G401.6 (cell line): Measurements from ENCODE around the gene PITPNC1.
"Not testable (repeated sequence)": the region's sequence is repeated elsewhere in the genome, so short reads cannot be mapped to it uniquely, and the experiment has no call there.

Experiments used
- FAIRE-seq: peaks from 2 replicates; lab custom pipeline; 2012; peaks lifted over from hg19 to GRCh38; lab: Jason Lieb, UNC

Gene PITPNC1

DNA sequence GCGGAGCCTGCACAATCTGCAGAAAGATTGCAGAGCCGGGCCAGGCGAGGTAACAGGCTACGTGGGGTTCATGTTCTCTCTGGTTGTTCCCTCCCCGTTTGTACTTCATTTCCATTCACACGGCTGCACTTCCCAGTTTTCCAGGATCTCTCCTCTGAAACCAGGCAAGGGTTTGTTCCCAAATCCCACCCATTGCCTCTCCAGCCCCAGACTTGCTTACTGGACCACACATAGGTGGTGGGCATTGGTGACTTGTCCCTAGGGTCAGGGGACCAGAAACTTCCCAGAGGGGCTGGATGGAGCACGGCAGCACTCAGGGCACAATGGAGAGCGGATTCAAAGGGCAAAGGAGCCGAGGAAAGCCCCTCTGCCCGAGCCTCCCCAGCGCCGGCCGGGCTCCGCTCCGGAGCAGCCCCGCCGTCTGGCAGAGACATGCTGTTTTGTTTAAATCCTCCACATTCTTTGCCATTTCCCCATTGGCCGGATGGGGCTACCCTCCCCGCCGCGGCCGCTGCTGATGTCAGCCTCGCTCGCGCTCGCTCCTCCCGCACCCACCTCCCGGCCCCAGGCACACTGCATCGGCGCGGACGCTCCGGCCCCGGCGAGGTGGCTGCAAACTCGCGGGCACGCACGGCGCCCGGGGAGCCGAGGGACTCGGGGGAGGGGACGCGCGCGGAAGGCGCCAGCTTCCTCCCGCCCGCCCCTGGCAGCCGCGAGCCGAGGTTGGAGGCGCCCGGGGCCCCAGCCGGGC is at the start of gene PITPNC1:
TSS of gene PITPNC1 (plus strand) at position 545 of the 751 bp plus-strand sequence.
- FAIRE-seq: peak; percentile 56

DNA sequence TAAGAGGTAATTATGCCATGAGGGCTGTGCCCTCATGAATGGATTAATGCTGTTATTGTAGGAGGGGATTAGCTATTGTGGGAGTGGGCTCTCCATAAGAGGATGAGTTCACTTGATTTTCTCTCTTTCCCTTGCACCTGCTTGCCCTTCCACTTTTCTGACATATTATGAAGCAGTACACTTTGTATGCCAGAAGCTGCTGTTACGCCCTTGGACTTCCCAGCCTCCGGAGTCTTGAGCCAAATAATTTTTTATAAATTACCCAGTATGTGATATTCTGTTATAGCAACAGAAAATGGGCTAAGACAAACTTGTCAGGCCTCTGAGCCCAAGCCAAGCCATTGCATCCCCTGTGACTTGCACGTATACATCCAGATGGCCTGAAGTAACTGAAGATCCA is 49.1 kb upstream of the PITPNC1 start:
- FAIRE-seq: no peak

DNA sequence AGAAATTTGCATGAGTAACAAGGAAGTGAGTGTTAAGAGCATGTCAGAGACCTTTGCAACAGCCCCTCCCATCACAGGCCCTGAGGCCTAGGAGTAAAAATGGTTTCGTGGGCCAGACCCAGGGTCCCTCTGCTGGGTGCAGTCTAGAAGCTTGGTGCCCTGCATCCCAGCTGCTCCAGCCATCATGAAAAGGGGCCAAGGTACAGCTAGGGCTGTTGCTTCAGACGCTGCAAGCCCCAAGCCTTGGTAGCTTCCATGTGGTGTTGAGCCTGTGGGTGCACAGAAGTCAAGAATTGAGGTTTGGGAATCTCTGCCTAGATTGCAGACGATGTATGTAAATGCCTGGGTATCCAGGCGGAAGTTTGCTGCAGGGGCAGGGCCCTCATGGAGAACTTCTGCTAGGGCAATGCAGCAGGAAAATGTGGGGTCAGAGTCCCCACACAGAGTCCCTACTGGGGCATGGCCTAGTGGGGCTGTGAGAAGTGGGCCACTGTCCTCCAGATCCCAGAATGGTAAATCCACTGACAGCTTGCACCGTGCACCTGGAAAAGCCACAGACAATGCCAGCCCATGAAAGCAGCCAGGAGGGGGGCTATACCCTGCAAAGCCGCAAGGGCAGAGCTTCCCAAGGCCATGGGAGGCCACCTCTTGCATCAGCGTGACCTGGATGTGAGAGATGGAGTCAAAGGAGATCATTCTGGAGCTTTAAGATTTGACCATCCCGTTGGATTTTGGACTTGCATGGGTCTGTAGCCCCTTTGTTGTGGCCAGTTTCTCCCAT is 45.5 kb upstream of the PITPNC1 start:
- not testable (repeated sequence) for FAIRE-seq

DNA sequence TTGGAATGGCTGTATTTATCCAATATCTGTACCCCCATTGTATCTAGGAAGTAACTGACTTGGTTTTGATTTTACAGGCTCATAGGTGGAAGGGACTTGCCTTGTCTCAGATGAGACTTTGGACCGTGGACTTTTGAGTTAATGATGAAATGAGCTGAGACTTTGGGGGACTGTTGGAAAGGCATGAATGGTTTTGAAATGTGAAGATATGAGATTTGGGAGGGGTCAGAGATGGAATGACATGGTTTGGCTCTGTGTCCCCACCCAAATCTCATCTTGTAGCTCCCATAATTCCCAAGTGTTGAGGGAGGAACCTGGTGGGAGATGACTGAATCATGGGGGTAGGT is 44.9 kb upstream of the PITPNC1 start:
- FAIRE-seq: not testable (repeated sequence)

DNA sequence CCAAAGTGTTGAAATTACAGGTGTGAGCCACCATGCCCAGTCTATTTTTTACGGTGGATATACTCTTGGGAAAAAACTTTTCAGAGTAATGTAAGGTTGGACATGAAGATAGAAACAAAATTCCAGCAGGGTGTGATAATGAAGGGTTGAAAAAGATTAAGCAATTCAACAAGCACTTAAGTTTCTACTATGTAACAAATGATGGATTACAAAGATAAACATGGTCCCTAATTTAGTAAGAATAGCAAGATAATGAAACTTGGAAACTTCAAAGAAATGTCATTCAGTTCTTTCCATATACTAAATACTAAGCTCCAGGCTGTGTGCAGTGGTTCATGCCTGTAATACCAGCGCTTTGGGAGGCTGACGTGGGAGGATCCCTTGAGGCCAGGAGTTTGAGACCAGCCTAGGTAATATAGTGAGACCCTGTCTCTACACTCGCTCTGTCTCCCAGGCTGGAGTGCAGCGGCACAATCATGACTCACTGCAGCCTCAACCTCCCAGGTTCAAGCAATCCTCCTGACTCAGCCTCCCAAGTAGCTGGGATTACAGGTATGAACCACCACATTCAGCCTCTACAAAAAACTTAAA is 41.7 kb upstream of the PITPNC1 start:
- FAIRE-seq: no peak

DNA sequence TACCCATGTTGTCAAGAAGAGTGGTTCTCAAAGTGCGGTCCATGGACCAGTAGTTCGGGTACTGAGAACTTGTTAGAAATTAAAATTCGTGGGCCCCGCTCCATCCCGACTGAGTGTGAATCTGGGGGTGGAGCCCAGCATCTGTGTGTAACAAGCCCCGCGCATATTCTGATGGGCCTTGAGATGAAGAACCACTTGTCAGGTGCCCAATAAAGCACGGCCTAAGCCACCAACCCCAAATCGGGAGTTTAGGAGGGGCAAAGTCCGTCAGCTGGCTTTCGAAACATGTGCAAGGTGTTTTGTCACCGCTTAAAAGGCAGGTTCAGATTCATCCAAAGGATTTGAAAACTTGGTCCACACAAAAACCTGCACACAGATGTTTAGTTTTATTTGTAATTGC is 40.2 kb upstream of the PITPNC1 start:
- FAIRE-seq: no peak

DNA sequence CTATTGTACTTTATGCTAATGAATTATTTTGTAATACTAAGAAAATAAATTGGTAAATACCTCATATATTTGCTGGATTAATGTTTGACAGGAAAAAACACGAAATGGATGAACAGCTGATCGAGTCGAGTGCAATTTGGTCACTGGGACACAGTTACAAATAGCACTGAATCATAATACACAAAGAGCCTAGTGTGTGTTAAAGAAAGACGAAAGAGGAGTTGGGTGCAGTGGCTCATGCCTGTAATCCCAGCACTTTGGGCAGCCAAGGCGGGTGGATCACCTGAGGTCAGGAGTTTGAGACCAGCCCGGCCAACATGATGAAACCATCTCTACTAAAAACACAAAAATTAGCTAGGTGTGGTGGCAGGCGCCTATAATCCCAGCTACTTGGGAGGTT is 38.7 kb upstream of the PITPNC1 start:
- FAIRE-seq: not testable (repeated sequence)

DNA sequence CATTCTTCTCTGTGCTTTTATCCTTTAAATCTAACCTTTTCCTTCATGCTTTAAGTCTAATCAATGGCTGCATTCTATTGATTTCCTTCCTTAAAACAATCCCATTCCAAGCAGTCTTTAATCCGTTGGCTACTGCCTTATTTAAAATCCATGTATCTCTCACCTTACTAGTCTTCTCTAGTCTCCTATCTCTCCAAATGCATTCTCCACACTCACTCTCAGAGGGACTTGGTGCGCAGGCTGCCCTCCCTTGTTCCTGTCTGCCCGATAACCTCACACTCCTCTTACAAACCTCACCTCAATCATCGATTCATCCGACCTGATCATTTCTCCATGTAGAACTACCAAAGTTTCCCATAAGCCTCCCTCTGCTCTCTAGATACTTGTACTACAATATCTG is 33.8 kb upstream of the PITPNC1 start:
- no peak for FAIRE-seq

DNA sequence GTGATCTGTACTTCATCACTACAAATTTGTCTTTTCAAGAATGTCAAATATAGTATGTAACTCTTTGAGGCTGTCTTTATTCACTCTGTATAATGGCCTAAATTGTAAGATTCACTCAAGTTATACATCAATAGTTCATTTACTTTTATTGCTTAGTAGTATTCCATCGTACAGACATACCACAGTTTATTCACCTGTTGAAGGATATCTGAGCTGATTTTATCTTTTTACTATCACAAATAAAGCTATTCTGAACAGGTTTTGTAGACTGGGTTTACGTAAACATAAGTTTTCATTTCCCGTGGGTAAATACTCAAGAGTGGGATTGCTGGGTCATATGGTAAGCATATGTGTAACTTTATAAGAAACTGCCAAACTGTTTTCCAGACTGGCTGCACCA is 29.3 kb upstream of the PITPNC1 start:
- no peak for FAIRE-seq

DNA sequence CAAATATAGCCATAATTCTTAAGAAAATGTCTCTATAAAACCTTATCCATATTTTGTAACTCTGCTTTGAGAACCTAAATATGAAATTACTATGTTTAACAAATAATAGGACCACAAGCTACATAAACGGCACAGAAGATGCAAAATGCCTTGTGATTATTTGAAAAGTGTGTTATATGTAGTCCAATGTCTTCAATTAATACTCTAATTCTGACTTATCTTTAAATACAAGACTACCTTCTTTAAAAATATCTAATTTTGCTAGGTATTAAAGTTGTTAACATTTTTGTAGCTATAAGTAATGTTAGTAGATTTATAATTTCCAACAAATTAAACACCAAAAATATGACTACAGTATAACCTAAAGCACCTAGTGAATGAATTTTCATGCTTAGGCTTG is 27.7 kb upstream of the PITPNC1 start:
- FAIRE-seq: no peak

DNA sequence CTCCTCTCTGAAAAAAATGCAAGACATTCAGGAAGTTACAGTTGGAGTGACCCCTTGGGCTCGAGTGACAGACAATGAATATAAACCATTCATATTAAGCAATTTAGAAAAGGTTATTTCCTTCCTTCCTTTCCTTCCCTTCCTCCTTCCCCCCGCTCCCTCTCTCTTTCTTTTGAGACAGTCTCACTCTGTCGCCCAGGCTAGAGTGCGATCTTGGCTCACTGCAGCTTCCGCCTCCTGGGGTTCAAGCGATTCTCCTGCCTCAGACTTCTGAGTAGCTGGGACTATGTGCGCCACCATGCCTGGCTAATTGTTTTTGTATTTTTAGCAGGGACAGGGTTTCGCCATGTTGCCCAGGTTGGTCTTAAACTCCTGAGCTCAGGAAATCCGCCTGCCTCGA is 23.9 kb upstream of the PITPNC1 start:
- FAIRE-seq: no peak

DNA sequence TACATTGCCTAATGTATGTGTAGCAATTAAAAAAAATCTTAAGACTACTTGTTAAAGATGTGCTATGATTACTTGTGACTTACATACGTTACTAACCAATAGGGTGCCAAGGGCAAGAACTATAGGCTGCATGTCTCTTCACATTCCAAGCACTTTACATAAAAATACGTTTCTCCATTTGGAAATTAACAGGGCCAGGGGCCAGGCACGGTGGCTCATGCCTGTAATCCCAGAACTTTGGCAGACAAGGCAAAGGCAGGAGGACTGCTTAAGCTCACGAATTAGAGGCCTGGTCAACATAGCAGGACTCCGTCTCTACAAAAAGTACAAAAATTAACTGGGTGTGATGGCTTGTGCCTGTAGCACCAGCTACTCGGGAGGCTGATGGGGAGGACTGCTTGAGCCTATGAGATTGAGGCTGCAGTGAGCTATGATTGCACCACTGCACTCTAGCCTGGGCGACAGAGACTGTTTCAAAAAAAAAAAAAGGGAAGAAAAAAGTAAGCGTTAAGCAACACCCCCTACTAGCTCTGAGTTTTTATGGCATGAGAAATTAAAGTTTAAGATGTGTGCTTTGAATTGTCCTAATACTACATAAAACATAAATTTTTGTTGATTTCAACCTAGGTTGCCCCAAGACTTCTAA is 23.0 kb upstream of the PITPNC1 start:
- no peak for FAIRE-seq

DNA sequence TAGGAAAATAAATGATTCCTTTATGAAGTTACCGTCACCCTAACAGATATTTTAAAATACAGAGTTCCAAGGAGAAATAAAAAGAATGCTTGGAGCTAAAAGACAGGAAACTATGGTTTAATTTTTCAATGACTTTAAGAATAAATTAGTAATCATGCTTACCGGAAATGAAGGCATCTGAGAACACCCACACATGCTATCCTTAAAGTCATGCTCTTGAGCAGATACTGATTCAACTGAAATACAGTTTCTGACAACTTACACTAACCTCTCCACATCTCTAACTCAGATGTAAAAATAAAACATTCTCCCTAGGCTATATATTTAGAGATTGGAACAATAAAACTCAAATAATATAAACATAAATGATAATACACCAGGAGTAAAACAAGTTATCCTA is 18.5 kb upstream of the PITPNC1 start:
- FAIRE-seq: no peak

DNA sequence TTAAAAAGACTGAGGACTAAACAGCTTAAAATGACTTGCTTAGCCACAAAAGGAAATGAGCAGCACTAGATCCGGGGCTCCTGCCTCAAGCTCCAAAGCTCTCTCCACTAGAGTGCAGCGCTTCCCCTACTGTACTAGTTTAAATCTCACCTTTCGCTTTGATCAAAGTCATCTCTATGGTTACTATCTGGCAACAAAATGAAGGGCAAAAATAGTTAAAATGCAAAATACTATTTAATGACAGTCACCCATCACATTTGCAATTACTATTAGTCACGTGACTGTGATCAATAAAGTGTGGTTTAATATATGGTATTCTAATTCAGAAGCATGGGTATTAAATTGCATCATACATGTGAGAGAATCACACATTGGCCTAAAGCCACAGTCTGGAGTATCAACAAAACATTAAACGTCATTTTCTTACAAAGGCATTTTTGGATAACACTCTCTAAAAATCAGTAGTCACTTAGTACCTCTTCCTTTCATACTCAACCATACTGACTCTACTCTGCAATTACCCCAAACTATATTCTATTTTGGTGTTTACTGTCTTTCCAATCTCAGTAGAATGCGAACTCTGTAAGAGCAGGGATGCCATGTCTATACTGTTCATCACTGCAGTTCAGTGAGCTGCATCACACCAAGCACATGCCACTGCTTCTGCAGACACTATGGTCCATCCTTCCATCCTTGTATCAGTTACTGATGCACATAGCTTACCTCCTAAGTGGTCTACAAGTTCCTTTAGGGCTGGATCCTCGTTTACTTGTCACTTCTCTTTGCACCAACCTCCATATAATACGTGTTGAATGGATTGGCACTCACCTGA is 16.9 kb upstream of the PITPNC1 start:
- no peak for FAIRE-seq

DNA sequence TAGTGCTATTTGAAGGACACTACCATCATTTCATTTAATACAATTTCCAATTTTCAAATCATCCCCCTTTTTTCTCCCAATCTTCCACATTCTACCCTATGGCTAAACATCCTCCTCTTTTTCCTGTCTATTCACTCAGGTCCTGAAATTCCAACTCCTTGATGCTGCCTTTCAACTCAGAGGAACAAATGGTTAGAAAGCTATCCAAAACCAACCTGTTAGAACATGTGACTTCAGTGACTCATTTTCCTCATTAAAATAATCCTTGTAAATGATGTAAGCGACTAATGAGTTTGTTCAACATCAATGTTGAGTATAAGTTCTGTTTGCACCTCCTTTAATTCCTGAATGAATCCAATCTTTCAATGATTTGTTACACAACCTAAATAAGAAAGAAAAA is 16.2 kb upstream of the PITPNC1 start:
- FAIRE-seq: no peak

DNA sequence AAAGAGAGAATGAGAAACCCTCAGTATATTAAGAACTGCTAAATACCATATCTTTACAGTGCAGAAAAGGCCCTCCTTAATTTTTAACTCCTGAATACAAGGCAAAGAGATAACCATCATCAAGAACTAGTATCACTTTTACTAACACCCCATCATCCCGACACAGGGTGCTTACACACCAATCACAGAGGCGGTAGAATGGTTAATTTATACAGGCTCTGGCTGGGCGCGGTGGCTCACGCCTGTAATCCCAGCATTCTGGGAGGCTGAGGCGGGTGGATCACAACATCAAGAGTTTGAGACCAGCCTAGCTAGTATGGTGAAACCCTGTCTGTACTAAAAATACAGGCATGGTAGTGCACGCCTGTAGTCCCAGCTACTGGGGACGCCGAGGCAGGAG is 14.9 kb upstream of the PITPNC1 start:
- FAIRE-seq: no peak

DNA sequence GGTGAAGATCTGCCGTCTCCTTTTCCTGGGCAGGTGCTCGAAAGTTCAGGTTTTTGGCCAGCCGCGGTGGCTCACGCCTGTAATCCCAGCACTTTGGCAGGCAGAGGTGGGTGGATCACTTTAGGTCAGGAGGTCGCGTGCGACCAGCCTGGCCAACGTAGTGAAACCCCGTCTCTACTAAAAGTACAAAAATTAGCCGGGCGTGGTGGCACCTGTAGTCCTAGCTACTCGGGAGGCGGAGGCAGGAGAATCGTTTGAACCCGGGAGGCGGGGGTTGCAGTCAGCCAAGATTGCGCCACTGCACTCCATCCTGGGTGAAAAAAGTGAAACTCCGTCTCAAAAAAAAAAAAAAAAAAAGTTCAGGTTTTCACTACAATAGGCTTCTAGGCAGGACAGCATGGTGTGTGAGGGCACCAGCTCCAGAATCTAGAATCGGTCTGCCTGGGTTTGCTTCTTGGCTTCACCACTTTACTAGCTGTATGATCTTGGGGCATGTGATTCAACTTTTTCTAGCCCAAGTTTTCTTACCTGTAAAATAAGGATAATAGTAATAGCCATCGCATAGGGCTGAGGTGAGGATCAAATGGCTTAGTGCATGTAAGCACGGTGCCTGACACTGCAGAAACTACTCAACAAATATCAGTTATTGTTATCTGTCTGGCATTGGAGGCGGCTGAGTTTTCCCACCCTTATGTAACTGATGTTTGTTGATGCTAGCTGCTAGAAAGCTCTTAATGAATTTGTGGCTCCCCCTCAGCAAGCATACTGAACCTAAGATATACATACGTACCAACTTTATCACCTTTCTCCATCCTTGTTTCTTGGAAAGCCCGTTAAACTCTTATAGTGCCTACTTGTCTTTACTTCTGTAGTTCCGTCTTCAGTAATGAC is 12.0 kb upstream of the PITPNC1 start:
- FAIRE-seq: no peak

DNA sequence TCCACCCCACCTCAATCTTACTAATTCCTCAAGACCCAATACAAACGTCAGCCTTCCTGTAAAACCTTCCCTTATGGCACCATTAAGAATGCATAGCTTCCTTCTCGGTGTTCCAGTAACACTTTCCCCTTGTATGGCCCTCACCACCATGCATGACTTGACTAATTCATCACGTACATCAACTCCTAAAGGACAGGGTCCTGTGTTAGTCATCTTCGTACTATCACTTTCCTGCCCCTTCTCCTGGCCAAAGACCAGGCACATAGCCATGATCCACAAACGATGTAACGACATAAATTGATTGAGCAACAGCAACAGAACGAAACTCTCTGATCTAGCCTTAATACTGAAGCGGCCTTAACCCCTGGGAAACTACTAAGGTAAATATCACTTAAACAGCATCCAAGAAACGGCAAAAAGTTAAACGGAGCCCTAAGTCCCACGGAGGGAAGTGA is 11.3 kb upstream of the PITPNC1 start:
- no peak for FAIRE-seq

DNA sequence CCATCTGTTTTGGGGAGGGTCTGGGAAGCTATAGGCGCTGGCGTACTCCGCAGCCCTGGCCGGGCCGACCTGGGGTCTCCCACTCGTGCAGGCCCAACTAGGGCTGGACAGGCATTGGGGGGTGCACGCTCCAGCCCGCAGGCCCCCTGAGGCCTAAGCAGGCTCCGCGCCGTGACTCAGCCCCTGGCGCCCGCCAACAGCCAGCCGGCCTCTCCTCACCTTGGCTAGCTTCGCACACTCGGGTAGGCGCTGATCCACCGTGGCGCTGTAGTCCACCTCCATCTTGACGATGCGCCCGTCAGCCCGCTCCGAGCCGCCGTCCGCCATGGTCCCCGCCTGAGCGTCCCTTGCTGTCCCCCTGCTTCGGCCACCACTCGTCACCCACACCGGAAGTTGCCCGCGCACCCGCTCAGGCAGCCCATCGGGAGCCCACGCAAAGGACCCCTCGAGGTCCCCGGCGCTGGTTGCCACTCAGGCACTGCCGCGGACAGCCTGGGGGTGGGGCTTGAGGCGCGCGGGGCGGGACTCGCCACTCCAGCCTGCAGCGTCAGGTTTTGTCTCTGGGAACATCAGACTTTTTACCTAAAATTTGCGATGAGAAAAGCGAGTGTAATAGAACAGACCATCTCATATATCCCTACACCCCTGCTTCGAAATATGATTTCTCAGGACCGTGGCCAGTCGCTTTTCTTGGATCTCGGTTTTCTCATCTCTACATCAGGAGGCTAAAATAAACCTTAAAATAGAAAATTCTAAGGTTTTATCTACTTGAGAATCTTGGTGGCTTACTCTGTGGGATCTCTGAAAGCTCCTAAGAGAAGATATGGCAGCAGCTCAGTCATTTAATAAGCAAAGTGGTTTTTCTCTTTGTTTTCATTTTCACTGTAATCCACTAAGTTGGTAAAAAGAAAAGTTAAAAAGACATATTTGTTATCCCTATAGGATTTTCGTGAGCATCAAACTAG is 10.6 kb upstream of the PITPNC1 start, which contains the start of gene PSMD12:
TSS of gene PSMD12 (minus strand) at position 385 of the 965 bp plus-strand sequence. CDS start at position 327, 58 bp downstream.
- peak; percentile 65 for FAIRE-seq

DNA sequence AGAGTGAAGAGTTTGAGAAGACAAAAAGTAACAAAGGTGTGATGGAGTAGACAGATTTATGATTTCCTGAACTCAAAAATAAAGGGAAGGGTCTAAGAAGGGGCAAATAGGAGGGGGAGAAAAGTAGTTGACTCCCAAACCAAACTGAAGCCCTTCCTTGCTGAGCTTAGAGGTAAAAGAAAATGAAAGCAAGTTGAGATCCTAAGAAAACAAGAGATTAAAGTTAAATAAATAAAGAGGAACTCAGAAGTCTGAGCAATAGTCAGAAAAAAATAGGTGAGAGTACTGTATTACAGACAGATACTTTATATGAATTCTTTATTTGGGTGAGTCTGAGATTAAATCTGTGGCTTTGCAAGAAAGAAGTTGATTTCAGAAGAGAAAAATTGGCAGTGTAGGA is 7.4 kb upstream of the PITPNC1 start:
- FAIRE-seq: no peak
